ENCODE data around the gene NOTCH3.

Gene NOTCH3

GRCh38 chr19:15123900-15124299 is 76.9 kb downstream of the NOTCH3 start:
- no peak for FAIRE-seq
- no peak for DNase-seq (ENCODE audit: low spot score)

GRCh38 chr19:15123031-15123890 is 77.5 kb downstream of the NOTCH3 start:
- no peak for FAIRE-seq
- no peak for DNase-seq (ENCODE audit: low spot score)

- DNase-seq (ENCODE audit: low spot score) (no peak), FAIRE-seq (no peak)
Observed at GRCh38 chr19:15122331-15123030, 78.3 kb downstream of the NOTCH3 start.

- FAIRE-seq: no peak
- DNase-seq (ENCODE audit: low spot score): no peak
Observed at GRCh38 chr19:15120135-15121026, 80.4 kb downstream of the NOTCH3 start.

GRCh38 chr19:15118789-15119494 is 81.9 kb downstream of the NOTCH3 start:
- FAIRE-seq: no peak
- DNase-seq (ENCODE audit: low spot score): no peak

- no peak for DNase-seq (ENCODE audit: low spot score)
- no peak for FAIRE-seq
Observed at GRCh38 chr19:15118248-15118647, 82.5 kb downstream of the NOTCH3 start.

GRCh38 chr19:15116856-15117255 is 83.9 kb downstream of the NOTCH3 start:
- no peak for FAIRE-seq
- no peak for DNase-seq (ENCODE audit: low spot score)

- FAIRE-seq (no peak), DNase-seq (ENCODE audit: low spot score) (no peak)
Observed at GRCh38 chr19:15115762-15116615, 84.8 kb downstream of the NOTCH3 start.

- DNase-seq (ENCODE audit: low spot score) (no peak), FAIRE-seq (no peak)
Observed at GRCh38 chr19:15115080-15115479, 85.7 kb downstream of the NOTCH3 start.

GRCh38 chr19:15114153-15114540 is 86.6 kb downstream of the NOTCH3 start:
- FAIRE-seq (no peak), DNase-seq (ENCODE audit: low spot score) (no peak)

- DNase-seq (ENCODE audit: low spot score) (no peak), FAIRE-seq (no peak)
Observed at GRCh38 chr19:15113245-15114152, 87.3 kb downstream of the NOTCH3 start.

- FAIRE-seq (no peak), DNase-seq (ENCODE audit: low spot score) (no peak)
Observed at GRCh38 chr19:15112385-15112784, 88.4 kb downstream of the NOTCH3 start.

- DNase-seq (ENCODE audit: low spot score) (no peak), FAIRE-seq (no peak)
Observed at GRCh38 chr19:15111758-15112157, 89.0 kb downstream of the NOTCH3 start.

GRCh38 chr19:15110418-15110815 is 90.4 kb downstream of the NOTCH3 start:
- DNase-seq (ENCODE audit: low spot score) (no peak), FAIRE-seq (no peak)

GRCh38 chr19:15109768-15110417 is 90.9 kb downstream of the NOTCH3 start:
- FAIRE-seq (no peak), DNase-seq (ENCODE audit: low spot score) (no peak)

All from RCC 7860 (cell line).